GM23338 (cell line): ENCODE data around the gene TEAD2. TPM values are rescaled to one million over a fixed set of nuclear protein-coding genes. Genes with fewer than 3 reads are reported as not detected.
A peak's percentile ranks its signal among the peaks of the same experiment; 100 is the strongest.

Experiments used
- ATAC-seq: fragments of 200-7000 bp; cut with Tn5 transposase; 3 replicates; pipeline ENCODE4 v1.9.1; 2020
- DNase-seq: peaks from one replicate; pipeline ENCODE4 v3.0.0-alpha.2; 2015; ENCODE audit warnings: low spot score
- H2AFZ ChIP-seq: fragments of 200-600 bp; sonication (generic); 2 replicates; pipeline ENCODE4 v1.8.0; 2016; ENCODE audit warnings: antibody characterized with exemption, mild to moderate bottlenecking, moderate library complexity
- H3F3A ChIP-seq: fragments of 200-600 bp; sonication (generic); replicated peaks from 2 replicates; pipeline ENCODE4 v1.8.0; 2017; ENCODE audit warnings: antibody characterized with exemption, mixed run types, low read depth
- H3K27ac ChIP-seq: fragments of 200-600 bp; sonication (generic); 2 replicates; pipeline ENCODE4 v1.6.1; 2016; ENCODE audit warnings: low read depth
- H3K27me3 ChIP-seq: fragments of 200-600 bp; sonication (generic); 2 replicates; pipeline ENCODE4 v1.8.0; 2016; ENCODE audit warnings: mild to moderate bottlenecking, mixed run types, moderate library complexity; ENCODE audit not compliant: insufficient read depth
- H3K36me3 ChIP-seq: fragments of 200-600 bp; sonication (generic); 2 replicates; pipeline ENCODE4 v1.8.0; 2016; ENCODE audit warnings: mild to moderate bottlenecking; ENCODE audit not compliant: insufficient read depth
- H3K4me1 ChIP-seq: fragments of 200-600 bp; sonication (generic); 2 replicates; pipeline ENCODE4 v1.8.0; 2016; ENCODE audit warnings: mild to moderate bottlenecking, moderate library complexity; ENCODE audit not compliant: insufficient read depth
- H3K4me2 ChIP-seq: fragments of 200-600 bp; sonication (generic); 2 replicates; pipeline ENCODE4 v1.7.1; 2017; ENCODE audit warnings: mixed run types
- H3K4me3 ChIP-seq: fragments of 200-600 bp; sonication (generic); 2 replicates; pipeline ENCODE4 v1.6.1; 2016; ENCODE audit warnings: mixed run types
- H3K79me2 ChIP-seq: fragments of 200-600 bp; sonication (generic); replicated peaks from 2 replicates; pipeline ENCODE4 v1.8.0; 2017; ENCODE audit warnings: mild to moderate bottlenecking; ENCODE audit not compliant: insufficient read depth
- H3K9me2 ChIP-seq: fragments of 200-600 bp; sonication (generic); 2 replicates; pipeline ENCODE4 v1.8.0; 2017; ENCODE audit not compliant: insufficient read depth
- H4K20me1 ChIP-seq: fragments of 200-600 bp; sonication (generic); replicated peaks from 2 replicates; pipeline ENCODE4 v1.8.0; 2017; ENCODE audit warnings: mild to moderate bottlenecking; ENCODE audit not compliant: insufficient read depth
- H3K27ac Mint-ChIP-seq: 2 replicates; pipeline ENCODE4 v1.8.0; 2020; ENCODE audit warnings: inconsistent platforms, mild to moderate bottlenecking, moderate library complexity, mixed read lengths
- H3K27me3 Mint-ChIP-seq: 3 replicates; pipeline ENCODE4 v1.8.0; 2022; ENCODE audit warnings: low read depth, mild to moderate bottlenecking, moderate library complexity, mixed read lengths, inconsistent platforms; ENCODE audit not compliant: insufficient read depth, poor library complexity
- H3K36me3 Mint-ChIP-seq: 3 replicates; pipeline ENCODE4 v1.8.0; 2021; ENCODE audit warnings: low read depth, mild to moderate bottlenecking, inconsistent platforms, moderate library complexity, mixed read lengths
- H3K4me1 Mint-ChIP-seq: 3 replicates; pipeline ENCODE4 v1.8.0; 2020; ENCODE audit warnings: mild to moderate bottlenecking, inconsistent platforms, mixed read lengths
- H3K4me3 Mint-ChIP-seq: 3 replicates; pipeline ENCODE4 v1.8.0; 2021; ENCODE audit warnings: moderate library complexity, mild to moderate bottlenecking, inconsistent platforms, mixed read lengths
- H3K9me3 Mint-ChIP-seq: 3 replicates; pipeline ENCODE4 v1.8.0; 2020; ENCODE audit warnings: moderate library complexity, mild to moderate bottlenecking, inconsistent platforms, mixed read lengths
- CREB1 ChIP-seq: fragments of 250-450 bp; sonication (Bioruptor Pico); IDR thresholded peaks from 2 replicates; pipeline ENCODE4 v1.5.0; 2020; ENCODE audit warnings: low read depth, mild to moderate bottlenecking, moderate library complexity
- EZH2phosphoT487 ChIP-seq: fragments of 200-600 bp; sonication (generic); IDR thresholded peaks from one replicate; pipeline ENCODE4 v1.8.1; 2018; ENCODE audit warnings: antibody characterized with exemption; ENCODE audit not compliant: unreplicated experiment
- ZNF462 ChIP-seq: fragments of 250-450 bp; sonication (Bioruptor Pico); IDR thresholded peaks from 2 replicates; pipeline ENCODE4 v1.5.0; 2020; ENCODE audit warnings: mild to moderate bottlenecking, moderate library complexity
- polyA plus RNA-seq: library from polyadenylated mRNA; unstranded; fragments of >200 nt; fragmentation: Nextera tagmentation; extraction: Ambion mirVana; gene quantifications from 2 replicates; pipeline ENCODE4 v1.2.1, GENCODE V29; 2016
- total RNA-seq: library from RNA; depleted of rRNA; stranded (reverse); fragments of >200 nt; shearing (Covaris generic); gene quantifications from 2 replicates; pipeline ENCODE4 v1.2.3, GENCODE V29; 2014
- TF ChIP-seq, protein P1 (sequence below), 2 experiments: fragments of 200-600 bp in 1 of 2; sonication (generic) in 1 of 2; conservative IDR thresholded peaks; 2 replicates each; pipeline versions ENCODE4 v1.5.1 to v1.6.1; 2016 to 2017; ENCODE audit warnings: antibody characterized with exemption in 2 of 2, low read depth in 2 of 2, mild to moderate bottlenecking in 2 of 2, moderate library complexity in 1 of 2
- TF ChIP-seq, protein P2 (sequence below): IDR thresholded peaks from one replicate; pipeline ENCODE4 v1.6.1; 2018; ENCODE audit warnings: antibody characterized with exemption; ENCODE audit not compliant: unreplicated experiment
- TF ChIP-seq, protein P3 (sequence below): IDR thresholded peaks from 2 replicates; pipeline ENCODE4 v1.6.1; 2016; ENCODE audit warnings: antibody characterized with exemption

Gene TEAD2
- total and polyA plus RNA-seq, 2 experiments from 2014 or later: 30.3 to 82.5 TPM

GRCh38 chr19:49348305-49349189 lies 13.7 kb downstream of the TEAD2 start (continued):
- no peak for TF ChIP-seq ZNF462
- TF ChIP-seq CREB1 (CRISPR knock-in tag): no peak

DNA sequence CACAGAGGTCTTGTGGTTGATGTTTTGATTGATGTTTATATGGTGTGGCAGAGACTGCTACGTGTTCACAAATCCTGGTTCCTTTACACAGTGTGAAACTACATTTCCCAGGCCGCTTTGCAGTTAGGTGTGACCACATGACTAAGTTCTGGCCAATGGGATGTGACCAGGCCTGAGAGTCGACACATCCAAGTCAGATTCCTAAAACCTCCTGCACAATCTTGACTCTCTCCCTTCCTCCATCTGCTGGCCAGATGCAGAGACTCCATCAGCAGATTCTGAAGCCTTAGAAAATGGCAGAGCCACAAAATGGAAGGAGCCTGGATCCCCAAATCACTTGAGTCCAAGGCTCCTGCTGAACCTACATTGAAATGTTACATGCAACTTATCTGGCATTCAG lies 14.4 kb downstream of the TEAD2 start:
- no peaks in the 10 kb centered on the region for H3K9me2 ChIP-seq
- no peak overlapping the region; the same call in 2 of the 3 replicates for H3K4me3 Mint-ChIP-seq
- no peak overlapping the region for H3K4me2 ChIP-seq
- peaks cover 3% of the 10 kb centered on the region; the same call in 1 of the 3 replicates for H3K9me3 Mint-ChIP-seq
- H3K27ac ChIP-seq: no peak overlapping the region
- H3K27ac Mint-ChIP-seq: peak overlapping the region; percentile 53; the same call in 1 of the 2 replicates
- peaks cover 97% of the 10 kb centered on the region for H3K36me3 Mint-ChIP-seq
- H3F3A ChIP-seq: 0 out of 2 replicates have a peak, but pooled peaks cover 12% of the 10 kb centered on the region
- H3K27me3 Mint-ChIP-seq: peaks cover 15% of the 10 kb centered on the region
- no peak overlapping the region for H3K4me3 ChIP-seq
- H3K79me2 ChIP-seq: peaks cover 3% of the 10 kb centered on the region
- peaks cover 6% of the 10 kb centered on the region; the same call in 1 of the 2 replicates for H4K20me1 ChIP-seq
- peak; percentile 85 for DNase-seq
- peak; percentile 93 for ATAC-seq
- TF ChIP-seq, protein P1, sequence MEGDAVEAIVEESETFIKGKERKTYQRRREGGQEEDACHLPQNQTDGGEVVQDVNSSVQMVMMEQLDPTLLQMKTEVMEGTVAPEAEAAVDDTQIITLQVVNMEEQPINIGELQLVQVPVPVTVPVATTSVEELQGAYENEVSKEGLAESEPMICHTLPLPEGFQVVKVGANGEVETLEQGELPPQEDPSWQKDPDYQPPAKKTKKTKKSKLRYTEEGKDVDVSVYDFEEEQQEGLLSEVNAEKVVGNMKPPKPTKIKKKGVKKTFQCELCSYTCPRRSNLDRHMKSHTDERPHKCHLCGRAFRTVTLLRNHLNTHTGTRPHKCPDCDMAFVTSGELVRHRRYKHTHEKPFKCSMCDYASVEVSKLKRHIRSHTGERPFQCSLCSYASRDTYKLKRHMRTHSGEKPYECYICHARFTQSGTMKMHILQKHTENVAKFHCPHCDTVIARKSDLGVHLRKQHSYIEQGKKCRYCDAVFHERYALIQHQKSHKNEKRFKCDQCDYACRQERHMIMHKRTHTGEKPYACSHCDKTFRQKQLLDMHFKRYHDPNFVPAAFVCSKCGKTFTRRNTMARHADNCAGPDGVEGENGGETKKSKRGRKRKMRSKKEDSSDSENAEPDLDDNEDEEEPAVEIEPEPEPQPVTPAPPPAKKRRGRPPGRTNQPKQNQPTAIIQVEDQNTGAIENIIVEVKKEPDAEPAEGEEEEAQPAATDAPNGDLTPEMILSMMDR (conservative IDR thresholded peaks at IDR 0.05; ENCODE audit: low read depth in 2 of 2): peak; percentile 38 to 50; a peak in 3 of 4 replicates
- TF ChIP-seq, protein P2, sequence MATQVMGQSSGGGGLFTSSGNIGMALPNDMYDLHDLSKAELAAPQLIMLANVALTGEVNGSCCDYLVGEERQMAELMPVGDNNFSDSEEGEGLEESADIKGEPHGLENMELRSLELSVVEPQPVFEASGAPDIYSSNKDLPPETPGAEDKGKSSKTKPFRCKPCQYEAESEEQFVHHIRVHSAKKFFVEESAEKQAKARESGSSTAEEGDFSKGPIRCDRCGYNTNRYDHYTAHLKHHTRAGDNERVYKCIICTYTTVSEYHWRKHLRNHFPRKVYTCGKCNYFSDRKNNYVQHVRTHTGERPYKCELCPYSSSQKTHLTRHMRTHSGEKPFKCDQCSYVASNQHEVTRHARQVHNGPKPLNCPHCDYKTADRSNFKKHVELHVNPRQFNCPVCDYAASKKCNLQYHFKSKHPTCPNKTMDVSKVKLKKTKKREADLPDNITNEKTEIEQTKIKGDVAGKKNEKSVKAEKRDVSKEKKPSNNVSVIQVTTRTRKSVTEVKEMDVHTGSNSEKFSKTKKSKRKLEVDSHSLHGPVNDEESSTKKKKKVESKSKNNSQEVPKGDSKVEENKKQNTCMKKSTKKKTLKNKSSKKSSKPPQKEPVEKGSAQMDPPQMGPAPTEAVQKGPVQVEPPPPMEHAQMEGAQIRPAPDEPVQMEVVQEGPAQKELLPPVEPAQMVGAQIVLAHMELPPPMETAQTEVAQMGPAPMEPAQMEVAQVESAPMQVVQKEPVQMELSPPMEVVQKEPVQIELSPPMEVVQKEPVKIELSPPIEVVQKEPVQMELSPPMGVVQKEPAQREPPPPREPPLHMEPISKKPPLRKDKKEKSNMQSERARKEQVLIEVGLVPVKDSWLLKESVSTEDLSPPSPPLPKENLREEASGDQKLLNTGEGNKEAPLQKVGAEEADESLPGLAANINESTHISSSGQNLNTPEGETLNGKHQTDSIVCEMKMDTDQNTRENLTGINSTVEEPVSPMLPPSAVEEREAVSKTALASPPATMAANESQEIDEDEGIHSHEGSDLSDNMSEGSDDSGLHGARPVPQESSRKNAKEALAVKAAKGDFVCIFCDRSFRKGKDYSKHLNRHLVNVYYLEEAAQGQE: no peak
- TF ChIP-seq, protein P3, sequence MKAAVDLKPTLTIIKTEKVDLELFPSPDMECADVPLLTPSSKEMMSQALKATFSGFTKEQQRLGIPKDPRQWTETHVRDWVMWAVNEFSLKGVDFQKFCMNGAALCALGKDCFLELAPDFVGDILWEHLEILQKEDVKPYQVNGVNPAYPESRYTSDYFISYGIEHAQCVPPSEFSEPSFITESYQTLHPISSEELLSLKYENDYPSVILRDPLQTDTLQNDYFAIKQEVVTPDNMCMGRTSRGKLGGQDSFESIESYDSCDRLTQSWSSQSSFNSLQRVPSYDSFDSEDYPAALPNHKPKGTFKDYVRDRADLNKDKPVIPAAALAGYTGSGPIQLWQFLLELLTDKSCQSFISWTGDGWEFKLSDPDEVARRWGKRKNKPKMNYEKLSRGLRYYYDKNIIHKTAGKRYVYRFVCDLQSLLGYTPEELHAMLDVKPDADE: peak; percentile 44
- no peak for TF ChIP-seq EZH2phosphoT487
- 0 out of 2 replicates have a peak, but pooled peaks have one; percentile 35 for TF ChIP-seq CREB1 (CRISPR knock-in tag)
- H3K4me1 ChIP-seq: no peaks in the 10 kb centered on the region
- H2AFZ ChIP-seq: no peak overlapping the region
- no peaks in the 10 kb centered on the region for H3K27me3 ChIP-seq
- H3K36me3 ChIP-seq: peaks cover 62% of the 10 kb centered on the region
- H3K4me1 Mint-ChIP-seq: peaks cover 6% of the 10 kb centered on the region; the same call in 2 of the 3 replicates
